Activated naive CD4-positive, alpha-beta T cell treated with Interleukin-2 at 50 U/mL for 16 hours (primary cell): Measurements from ENCODE around the gene XRCC4.
A peak's percentile ranks its signal among the peaks of the same experiment; 100 is the strongest.
"Not testable (repeated sequence)": the region's sequence is repeated elsewhere in the genome, so short reads cannot be mapped to it uniquely, and the experiment has no call there.

Source experiments
- DNase-seq: peaks from one replicate; pipeline ENCODE4 v3.0.0-alpha.2; 2020

XRCC4 gene

GRCh38 chr5:83076742-83077661 is at the start of gene XRCC4, which contains the start of gene TMEM167A:
Gene XRCC4 (plus strand): TSS chr5:83077547. CDS start chr5:83104920, 27,373 bp downstream.
Gene TMEM167A (minus strand): TSS chr5:83077394. CDS start chr5:83077323, 71 bp downstream.
- DNase-seq = peak; percentile 95

- no peak for DNase-seq
Observed at GRCh38 chr5:83029912-83030311, 47.4 kb upstream of the XRCC4 start.

GRCh38 chr5:83031381-83031780 is 46.0 kb upstream of the XRCC4 start:
- DNase-seq = no peak

GRCh38 chr5:83034036-83034435 is 43.3 kb upstream of the XRCC4 start:
- no peak for DNase-seq

GRCh38 chr5:83034528-83035207 is 42.7 kb upstream of the XRCC4 start:
- DNase-seq = no peak

- no peak for DNase-seq
Observed at GRCh38 chr5:83035373-83036100, 41.8 kb upstream of the XRCC4 start.

- no peak for DNase-seq
Observed at GRCh38 chr5:83036991-83037575, 40.3 kb upstream of the XRCC4 start.

- no peak for DNase-seq
Observed at GRCh38 chr5:83038924-83039323, 38.4 kb upstream of the XRCC4 start.

GRCh38 chr5:83042507-83042906 is 34.8 kb upstream of the XRCC4 start:
- DNase-seq = no peak

GRCh38 chr5:83044926-83045325 is 32.4 kb upstream of the XRCC4 start:
- no peak for DNase-seq

- DNase-seq = no peak
Observed at GRCh38 chr5:83048277-83048676, 29.1 kb upstream of the XRCC4 start.

- no peak for DNase-seq
Observed at GRCh38 chr5:83048811-83049210, 28.5 kb upstream of the XRCC4 start.

GRCh38 chr5:83049370-83049885 is 27.9 kb upstream of the XRCC4 start:
- no peak for DNase-seq

- no peak for DNase-seq
Observed at GRCh38 chr5:83050723-83051340, 26.5 kb upstream of the XRCC4 start.

- DNase-seq = no peak
Observed at GRCh38 chr5:83055166-83055565, 22.2 kb upstream of the XRCC4 start.

GRCh38 chr5:83058726-83059125 is 18.6 kb upstream of the XRCC4 start:
- no peak for DNase-seq

GRCh38 chr5:83059341-83059740 is 18.0 kb upstream of the XRCC4 start:
- DNase-seq = no peak

- no peak for DNase-seq
Observed at GRCh38 chr5:83066548-83067110, 10.7 kb upstream of the XRCC4 start.

- DNase-seq = not testable (repeated sequence)
Observed at GRCh38 chr5:83067377-83067776, 10.0 kb upstream of the XRCC4 start.

- DNase-seq = no peak
Observed at GRCh38 chr5:83069096-83069799, 8.1 kb upstream of the XRCC4 start.
